Stimulated activated CD8-positive, alpha-beta memory T cell treated with anti-CD3 and anti-CD28 coated beads, Interleukin-15, amount 100 ng/mL, for 48 hours (primary cell): ENCODE results near the gene ETFA.
A peak's percentile ranks its signal among the peaks of the same experiment; 100 is the strongest.

Experiments
- DNase-seq, 2 donors: peaks; one replicate each; pipeline ENCODE4 v3.0.0-alpha.2; 2020; ENCODE audit warnings: low read depth in 2 of 2

The ETFA gene

GRCh38 chr15:76311100-76311953 lies at the start of gene ETFA:
Gene ETFA, minus strand, starts transcription at chr15:76311469. Its CDS starts 81 bp downstream, at chr15:76311388.
- peak; percentile 91 to 93 for DNase-seq

GRCh38 chr15:76360416-76360815 lies 49.1 kb upstream of the ETFA start:
- no peak for DNase-seq

GRCh38 chr15:76359152-76359551 lies 47.9 kb upstream of the ETFA start:
- no peak for DNase-seq

GRCh38 chr15:76358453-76358852 lies 47.2 kb upstream of the ETFA start:
- no peak for DNase-seq

GRCh38 chr15:76354823-76355440 lies 43.7 kb upstream of the ETFA start:
- no peak for DNase-seq

- no peak for DNase-seq
These were observed 42.6 kb upstream of the ETFA start for GRCh38 chr15:76353903-76354302.

GRCh38 chr15:76353023-76353577 lies 41.8 kb upstream of the ETFA start:
- no peak for DNase-seq

- DNase-seq = no peak
These were observed 38.2 kb upstream of the ETFA start for GRCh38 chr15:76349301-76350070.

GRCh38 chr15:76347482-76348055 lies 36.3 kb upstream of the ETFA start:
- DNase-seq = no peak

- DNase-seq = no peak
These were observed 35.6 kb upstream of the ETFA start for GRCh38 chr15:76346669-76347481.

GRCh38 chr15:76345880-76346668 lies 34.8 kb upstream of the ETFA start:
- no peak for DNase-seq

GRCh38 chr15:76345583-76345879 lies 34.3 kb upstream of the ETFA start:
- DNase-seq = no peak

GRCh38 chr15:76344893-76345582 lies 33.8 kb upstream of the ETFA start:
- DNase-seq = no peak

- DNase-seq = no peak
These were observed 32.2 kb upstream of the ETFA start for GRCh38 chr15:76343313-76343996.

GRCh38 chr15:76342382-76343201 lies 31.3 kb upstream of the ETFA start:
- DNase-seq = no peak

GRCh38 chr15:76342058-76342381 lies 30.8 kb upstream of the ETFA start:
- DNase-seq = no peak

GRCh38 chr15:76341366-76342057 lies 30.2 kb upstream of the ETFA start:
- DNase-seq = no peak
